ENCODE data around the gene OR4F6.
"Not testable (repeated sequence)": the region's sequence is repeated elsewhere in the genome, so short reads cannot be mapped to it uniquely, and the experiment has no call there.

OR4F6 gene

GRCh38 chr15:101803209-101803608 is at the start of gene OR4F6:
OR4F6 (plus strand) TSS chr15:101803509; CDS start chr15:101805720, 2,211 bp downstream.
- no peak for DNase-seq (ENCODE audit: low read depth)

DNA sequence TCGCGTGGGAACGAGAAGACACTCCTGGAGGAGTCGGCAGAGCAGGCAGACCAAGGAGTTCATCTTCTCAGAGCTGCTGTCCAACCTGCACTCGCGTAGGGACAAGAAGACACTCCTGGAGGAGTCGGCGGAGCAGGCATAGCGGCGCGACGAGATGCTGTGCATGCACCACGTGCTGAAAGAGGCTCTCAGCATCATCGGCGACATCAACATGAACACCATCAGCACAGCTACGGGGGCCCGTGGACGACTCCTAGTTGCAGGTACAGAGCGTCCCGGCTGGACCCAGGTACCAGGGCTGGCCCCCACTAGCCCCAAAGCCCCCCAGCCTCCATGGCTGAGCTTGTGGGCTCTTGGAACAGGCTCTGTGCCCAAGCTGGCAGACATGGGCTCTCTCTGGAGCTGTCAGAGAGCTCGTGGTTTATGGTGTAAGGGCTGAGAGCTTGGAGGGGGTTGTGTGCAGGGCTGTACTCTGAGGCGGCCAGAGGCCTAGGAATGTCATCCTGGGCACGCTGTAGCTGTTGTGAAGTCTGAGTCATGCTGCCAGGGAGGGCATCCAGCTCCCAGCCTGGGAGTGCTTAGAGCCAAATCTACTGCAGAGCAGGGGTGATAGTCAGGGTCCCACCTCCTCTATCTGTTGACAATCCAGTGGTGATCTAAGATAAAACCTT is 38.5 kb upstream of the OR4F6 start:
- not testable (repeated sequence) for DNase-seq (ENCODE audit: low read depth)

DNA sequence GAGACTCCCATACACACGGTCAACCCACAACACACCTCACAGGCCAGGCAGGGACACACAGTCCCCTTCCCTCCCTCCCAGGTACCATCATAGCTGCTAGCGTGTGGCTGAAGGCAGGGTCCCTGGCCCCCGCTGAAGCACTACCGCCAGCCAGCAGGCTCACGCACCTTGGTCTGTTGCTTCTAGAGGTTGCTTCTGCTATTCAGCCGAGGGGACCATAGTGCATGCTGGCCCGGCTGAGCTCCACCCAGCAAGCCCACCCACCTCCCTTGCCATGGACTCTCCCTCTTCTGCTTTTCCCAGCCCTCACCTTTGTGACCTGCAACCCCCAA is 38.0 kb upstream of the OR4F6 start:
- DNase-seq (ENCODE audit: low read depth) = not testable (repeated sequence)

- no peak for DNase-seq (ENCODE audit: low read depth)
Measured at GRCh38 chr15:101765772-101766456, 37.4 kb upstream of the OR4F6 start.

DNA sequence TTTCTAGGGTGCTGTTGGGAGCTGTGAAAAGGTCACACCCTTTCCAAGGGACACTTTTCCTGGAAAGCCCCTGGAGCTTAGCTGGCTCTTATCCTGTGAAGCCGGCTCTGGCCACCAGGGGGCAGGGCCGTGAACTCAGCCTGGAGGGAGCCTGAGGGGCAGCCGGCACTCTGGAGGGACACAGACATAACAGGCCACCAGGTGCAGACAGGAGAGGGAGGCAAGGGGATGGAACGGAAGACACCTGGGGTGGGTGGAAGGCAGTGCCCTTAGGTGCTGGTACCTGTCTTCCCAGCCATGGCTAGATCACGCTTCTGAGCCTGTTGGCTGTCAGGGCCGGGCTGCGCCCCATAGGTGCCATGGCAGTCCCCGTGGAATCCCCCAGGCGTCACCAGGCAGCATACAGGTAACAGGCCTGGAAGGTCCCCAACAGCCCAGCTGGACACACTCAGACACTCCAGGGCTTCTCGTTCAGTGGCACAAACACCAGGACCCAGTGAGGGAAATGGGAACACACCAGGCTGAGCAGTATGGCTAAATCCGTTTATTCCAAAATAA is 36.1 kb upstream of the OR4F6 start:
- DNase-seq (ENCODE audit: low read depth) = not testable (repeated sequence)

- DNase-seq (ENCODE audit: low read depth) = no peak
Measured at GRCh38 chr15:101772921-101773320, 30.4 kb upstream of the OR4F6 start.

- no peak for DNase-seq (ENCODE audit: low read depth)
Measured at GRCh38 chr15:101773496-101774100, 29.7 kb upstream of the OR4F6 start.

- no peak for DNase-seq (ENCODE audit: low read depth)
Measured at GRCh38 chr15:101775136-101775535, 28.2 kb upstream of the OR4F6 start.

DNA sequence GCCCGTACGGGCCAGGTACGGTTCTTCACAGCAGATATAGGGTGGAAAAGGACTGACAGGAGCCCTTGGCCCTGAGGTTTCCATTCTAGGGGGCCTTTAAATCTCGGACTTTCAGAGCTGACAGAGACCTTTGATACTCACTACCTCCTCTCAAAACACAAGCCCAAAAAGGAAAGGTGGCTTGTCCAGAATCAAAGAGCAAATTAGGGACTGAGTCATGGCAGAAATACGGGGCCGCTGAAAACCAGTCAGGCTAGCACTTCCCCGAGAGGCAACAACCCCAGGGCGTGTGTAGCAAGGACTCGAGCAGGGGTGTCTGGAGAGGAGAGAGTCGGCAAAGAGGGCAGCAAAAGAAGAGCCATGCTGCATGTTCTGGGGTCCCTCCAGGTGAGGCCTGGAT is 24.7 kb upstream of the OR4F6 start:
- not testable (repeated sequence) for DNase-seq (ENCODE audit: low read depth)

- not testable (repeated sequence) for DNase-seq (ENCODE audit: low read depth)
Measured at GRCh38 chr15:101780225-101780624, 23.1 kb upstream of the OR4F6 start.

- DNase-seq (ENCODE audit: low read depth) = no peak
Measured at GRCh38 chr15:101781928-101782327, 21.4 kb upstream of the OR4F6 start.

- DNase-seq (ENCODE audit: low read depth) = no peak
Measured at GRCh38 chr15:101784644-101785043, 18.7 kb upstream of the OR4F6 start.

GRCh38 chr15:101786422-101786821 is 16.9 kb upstream of the OR4F6 start:
- DNase-seq (ENCODE audit: low read depth) = not testable (repeated sequence)

DNA sequence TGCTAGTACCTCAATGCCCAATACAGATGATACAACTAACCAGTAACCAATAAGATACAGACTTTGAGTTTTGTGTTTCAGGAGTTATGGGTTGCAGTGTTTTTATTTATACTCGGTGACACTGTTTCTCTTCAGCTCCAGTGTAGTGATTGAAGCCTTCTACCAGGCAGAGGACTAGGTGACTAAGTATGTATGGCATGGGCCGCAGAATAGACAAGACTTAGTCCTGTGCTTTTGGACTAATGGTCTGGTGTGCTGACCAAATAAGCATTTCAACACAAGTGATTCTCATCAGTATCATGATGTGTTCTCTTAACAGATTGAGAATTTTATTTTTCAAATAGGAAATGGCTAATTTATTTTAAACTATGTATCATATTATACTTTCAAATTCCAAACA is 15.3 kb upstream of the OR4F6 start:
- DNase-seq (ENCODE audit: low read depth) = not testable (repeated sequence)

GRCh38 chr15:101788503-101789269 is 14.6 kb upstream of the OR4F6 start:
- DNase-seq (ENCODE audit: low read depth) = not testable (repeated sequence)

DNA sequence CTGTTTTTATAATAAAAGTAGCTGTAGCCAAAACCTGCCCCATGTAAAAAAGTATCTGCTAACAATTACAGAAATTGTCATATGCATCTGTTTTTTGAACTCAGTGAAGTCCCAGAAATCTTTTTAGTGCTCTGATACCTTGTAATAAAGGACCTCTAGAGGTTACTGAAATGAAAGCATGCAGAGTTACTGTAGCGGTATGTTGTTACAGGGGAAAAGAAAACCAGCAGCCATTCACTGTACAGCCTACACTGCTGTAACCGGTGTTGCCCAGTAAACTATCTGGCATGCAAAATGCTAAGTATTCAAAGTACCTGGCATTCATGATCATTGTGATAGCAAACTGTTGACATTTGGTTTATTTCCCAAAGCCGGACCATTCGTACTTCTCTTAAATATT is 12.6 kb upstream of the OR4F6 start:
- DNase-seq (ENCODE audit: low read depth) = not testable (repeated sequence)

GRCh38 chr15:101793981-101794380 is 9.3 kb upstream of the OR4F6 start:
- DNase-seq (ENCODE audit: low read depth) = not testable (repeated sequence)

- no peak for DNase-seq (ENCODE audit: low read depth)
Measured at GRCh38 chr15:101795455-101795854, 7.9 kb upstream of the OR4F6 start.

DNA sequence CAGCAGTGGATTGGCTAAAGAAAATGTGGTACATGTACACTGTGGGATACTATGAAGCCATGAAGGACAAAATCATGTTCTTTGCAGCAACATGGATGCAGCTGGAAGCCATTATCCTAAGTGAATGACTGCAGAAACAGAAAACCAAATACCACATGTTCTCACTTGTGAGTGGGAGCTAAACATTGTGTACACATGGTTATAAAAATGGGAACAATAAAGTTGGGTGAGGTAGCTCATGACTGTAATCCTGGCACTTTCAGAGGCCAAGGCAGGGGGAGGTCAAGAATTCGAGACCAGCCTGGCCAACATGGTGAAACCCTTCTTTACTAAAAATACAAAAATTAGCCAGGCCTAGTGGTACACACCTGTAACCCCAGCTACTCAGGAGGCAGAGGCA is 3.6 kb upstream of the OR4F6 start:
- DNase-seq (ENCODE audit: low read depth) = no peak

DNA sequence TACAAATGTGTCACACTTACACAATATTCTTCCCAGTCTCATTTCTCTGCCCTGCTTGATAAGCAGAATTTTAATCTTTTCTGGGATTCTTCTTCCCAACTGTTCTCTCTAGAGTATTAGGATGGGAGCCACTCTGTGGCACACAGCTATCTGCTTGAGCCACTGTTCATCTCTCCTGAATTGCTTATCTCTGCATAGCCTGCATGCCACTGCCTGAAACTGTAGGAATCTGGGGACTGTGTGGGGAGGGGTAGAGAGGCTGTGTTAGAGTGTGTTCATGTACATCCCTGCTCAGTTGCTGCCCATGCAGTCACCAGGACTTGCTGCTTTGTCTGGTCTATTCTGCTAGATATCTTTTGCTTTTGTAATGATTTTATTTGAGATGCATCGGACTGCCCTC is 2.3 kb upstream of the OR4F6 start:
- no peak for DNase-seq (ENCODE audit: low read depth)

GRCh38 chr15:101803676-101804075 is 367 bp downstream of the OR4F6 start:
- DNase-seq (ENCODE audit: low read depth) = no peak

- no peak for DNase-seq (ENCODE audit: low read depth)
Measured at GRCh38 chr15:101804375-101804774, 1.1 kb downstream of the OR4F6 start.
